Measurements from ENCODE around the gene MINK1.
"Not testable (repeated sequence)": the region's sequence is repeated elsewhere in the genome, so short reads cannot be mapped to it uniquely, and the experiment has no call there.

Gene MINK1

DNA sequence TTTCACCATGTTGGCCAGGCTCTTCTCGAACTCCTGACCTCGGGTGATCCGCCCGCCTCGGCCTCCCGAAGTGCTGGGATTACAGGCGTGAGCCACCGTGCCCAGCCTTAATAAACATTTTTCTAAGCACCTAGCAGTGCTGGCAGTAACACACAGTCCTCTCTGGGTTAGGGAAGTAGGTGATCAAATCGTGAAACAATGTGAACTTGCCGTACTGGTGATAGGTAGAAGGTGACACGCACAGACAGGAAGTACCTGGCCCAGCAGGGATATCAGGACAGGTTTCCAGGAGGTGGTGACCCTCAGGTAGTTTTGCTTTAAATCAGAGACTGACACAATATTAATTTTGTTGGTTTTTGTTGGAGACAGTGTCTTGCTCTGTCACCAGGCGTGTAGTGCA, 21.7 kb upstream of the MINK1 start:
- DNase-seq (ENCODE audit: low read depth) = no peak

- DNase-seq (ENCODE audit: low read depth) = no peak
Measured at GRCh38 chr17:4812690-4813089, 20.4 kb upstream of the MINK1 start.

- DNase-seq (ENCODE audit: low read depth) = no peak
Measured at GRCh38 chr17:4815043-4815675, 18.0 kb upstream of the MINK1 start.

- no peak for DNase-seq (ENCODE audit: low read depth)
Measured at GRCh38 chr17:4816826-4817225, 16.3 kb upstream of the MINK1 start.

- no peak for DNase-seq (ENCODE audit: low read depth)
Measured at GRCh38 chr17:4818276-4818675, 14.9 kb upstream of the MINK1 start.

- no peak for DNase-seq (ENCODE audit: low read depth)
Measured at GRCh38 chr17:4822835-4823234, 10.3 kb upstream of the MINK1 start.

DNA sequence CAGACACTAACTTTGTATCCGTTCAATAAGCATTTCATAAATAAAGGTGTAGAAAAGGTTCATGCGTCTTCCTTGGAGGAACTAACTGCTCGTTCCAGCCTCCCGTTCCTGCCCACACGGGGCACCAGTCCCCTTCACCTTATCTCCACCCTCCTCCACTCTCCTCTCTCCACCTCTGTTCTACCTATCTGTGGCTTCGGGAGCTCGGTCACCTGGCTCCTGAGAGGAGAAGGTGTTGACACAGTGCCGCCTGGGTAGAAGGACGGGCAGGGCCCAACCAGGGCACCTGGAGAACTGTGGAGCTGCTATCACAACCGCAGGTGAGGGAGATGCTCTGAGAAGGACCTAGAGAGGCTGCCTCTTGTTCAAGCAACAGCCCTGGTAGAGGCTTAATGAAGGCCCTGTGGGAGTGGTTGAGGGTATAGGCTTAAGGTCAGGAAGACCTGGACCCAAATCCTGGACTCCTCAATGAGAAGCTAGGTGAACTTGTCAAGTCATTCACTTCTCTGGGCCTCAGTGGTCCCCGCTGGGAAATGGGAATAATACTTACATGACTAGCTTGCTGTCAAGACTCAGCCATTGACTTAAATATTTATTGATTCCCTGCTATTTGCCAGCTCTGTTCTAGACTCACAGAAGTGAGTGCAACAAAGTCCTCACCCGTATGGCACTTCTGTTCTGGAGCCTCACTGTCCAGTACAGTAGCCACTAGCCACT, 9.6 kb upstream of the MINK1 start:
- no peak for DNase-seq (ENCODE audit: low read depth)

DNA sequence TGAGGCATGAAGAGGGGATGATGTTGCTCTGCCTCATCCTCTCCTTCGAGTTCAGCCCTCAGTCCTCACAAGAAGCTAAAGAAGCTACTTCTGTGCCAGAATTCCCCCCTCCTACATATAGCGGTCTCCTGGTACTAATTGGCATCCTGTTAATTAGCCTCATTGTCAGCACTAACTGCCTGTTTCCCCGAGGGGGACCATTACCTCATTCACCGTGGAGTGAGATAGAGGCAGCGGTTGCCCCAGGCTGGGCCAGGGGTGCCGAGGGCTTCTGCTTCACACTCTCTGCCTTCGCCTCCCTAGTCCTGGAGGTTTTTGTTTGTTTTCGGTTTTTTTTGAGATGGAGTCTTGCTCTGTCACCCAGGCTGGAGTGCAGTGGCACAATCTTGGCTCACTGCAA, 5.7 kb upstream of the MINK1 start:
- no peak for DNase-seq (ENCODE audit: low read depth)

- not testable (repeated sequence) for DNase-seq (ENCODE audit: low read depth)
Measured at GRCh38 chr17:4832829-4833177, 337 bp upstream of the MINK1 start.

DNA sequence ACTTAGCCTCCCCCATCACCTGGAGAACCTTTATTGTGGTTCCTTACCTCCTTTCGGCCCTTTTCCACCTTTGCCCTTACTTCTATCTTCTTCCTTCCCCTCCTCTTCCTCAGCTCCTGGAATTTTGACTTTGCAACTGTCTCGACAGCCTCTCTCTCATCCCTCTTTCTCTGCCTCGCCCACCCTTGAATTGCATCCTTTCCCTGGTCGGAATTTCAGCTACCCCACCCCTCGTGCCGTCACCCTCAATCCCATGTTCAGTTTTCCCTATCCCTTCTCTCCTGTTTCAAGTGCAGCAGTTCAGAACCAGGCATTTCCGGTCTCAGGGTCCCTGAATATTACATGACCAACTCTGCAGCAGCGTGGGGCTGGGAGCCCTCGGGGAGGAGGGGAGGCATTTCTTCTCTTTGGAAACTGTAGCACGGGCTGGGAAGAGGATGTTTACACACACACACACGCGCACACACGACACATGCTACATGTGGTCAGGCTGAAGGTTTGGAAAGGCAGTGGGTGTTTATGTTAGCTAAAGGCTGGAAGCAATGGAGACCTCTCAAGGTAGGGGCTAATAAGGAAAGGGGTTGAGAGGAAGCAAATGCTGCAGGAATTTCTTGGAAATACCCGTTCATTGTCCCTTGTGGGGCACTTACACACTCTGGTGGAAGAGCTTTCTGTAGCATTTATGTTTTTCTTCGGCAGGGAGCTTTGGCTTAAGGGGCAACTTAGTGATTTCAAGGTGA, 971 bp downstream of the MINK1 start:
- DNase-seq (ENCODE audit: low read depth) = no peak

- no peak for DNase-seq (ENCODE audit: low read depth)
Measured at GRCh38 chr17:4834681-4835020, 1.5 kb downstream of the MINK1 start.

DNA sequence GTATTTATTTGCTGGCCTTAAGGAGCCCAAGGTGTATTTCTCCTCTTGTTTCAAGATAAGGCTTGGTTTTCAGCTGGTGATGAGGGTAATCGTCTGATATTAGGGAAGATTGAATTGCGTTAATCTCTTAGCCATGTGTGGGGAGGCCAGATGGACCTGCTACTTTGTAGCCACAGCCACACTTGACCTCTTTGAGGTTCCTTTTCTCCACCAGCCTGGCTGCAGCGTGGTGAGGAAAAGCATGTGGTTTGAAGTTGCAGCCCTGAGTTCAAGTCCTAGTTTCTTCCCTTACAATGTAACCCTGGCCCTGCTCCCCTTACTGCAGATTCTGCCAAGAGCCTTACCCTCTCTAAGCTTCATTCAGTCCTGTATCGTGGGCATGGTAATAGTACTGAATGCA, 3.1 kb downstream of the MINK1 start:
- no peak for DNase-seq (ENCODE audit: low read depth)

DNA sequence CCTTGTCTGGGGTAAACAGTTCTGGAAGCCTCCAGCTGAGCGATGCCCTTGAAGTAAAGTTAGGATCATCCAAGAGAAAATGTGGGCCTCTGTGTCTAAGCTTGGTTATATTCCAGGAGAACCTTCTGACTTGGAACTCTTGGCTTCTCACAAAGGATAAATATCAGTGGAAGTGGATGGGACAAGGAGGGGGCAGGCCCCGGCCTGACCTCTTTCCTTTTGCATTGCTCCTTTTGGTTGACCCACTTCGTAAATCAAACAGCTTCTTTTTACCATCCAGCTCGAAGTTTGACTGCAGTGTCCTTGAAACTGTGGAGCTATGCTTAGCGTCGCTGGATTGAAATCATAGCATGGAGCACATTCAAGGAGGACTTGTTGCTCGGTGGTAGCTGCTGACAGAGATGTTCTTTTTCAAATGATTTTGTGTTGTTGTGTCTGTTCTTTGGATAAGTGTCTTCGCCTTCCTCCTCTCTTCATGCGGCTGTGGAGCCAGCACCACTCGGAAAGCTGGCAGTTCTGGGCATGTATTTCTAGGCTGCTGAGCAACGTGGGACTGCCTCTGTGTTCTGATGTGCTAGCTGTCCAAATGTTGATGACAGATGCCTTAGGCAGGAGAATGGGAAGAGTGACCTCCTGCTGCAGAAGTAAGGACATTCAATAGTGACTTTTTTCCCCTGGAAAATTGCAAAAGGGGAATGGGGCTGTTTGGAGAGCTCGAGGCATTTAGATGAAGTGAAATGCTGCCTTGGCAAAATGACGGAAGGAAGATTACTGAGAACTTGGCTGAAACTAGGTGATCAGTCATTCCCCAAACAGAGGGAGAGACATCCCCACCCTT, 4.5 kb downstream of the MINK1 start:
- DNase-seq (ENCODE audit: low read depth) = no peak

- DNase-seq (ENCODE audit: low read depth) = no peak
Measured at GRCh38 chr17:4838309-4838785, 5.2 kb downstream of the MINK1 start.

DNA sequence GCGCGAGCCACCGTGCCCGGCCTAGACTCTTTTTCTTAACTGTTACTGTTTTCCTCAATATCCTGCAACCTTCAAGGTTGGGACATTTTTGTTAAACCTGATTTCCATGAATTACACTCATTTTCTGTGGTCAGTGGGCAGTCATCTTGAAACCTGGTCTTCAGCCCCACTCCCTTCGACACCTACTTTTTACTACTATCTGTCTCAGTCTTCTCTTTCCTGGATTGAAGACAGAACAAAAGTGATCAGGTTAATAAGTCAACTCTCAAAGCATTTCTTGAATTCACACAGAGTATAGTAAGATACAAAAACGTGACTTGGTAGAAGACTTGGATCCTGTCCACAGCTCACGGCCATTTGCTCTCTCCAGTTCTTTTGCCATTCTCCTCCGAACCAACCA, 6.1 kb downstream of the MINK1 start:
- no peak for DNase-seq (ENCODE audit: low read depth)

- DNase-seq (ENCODE audit: low read depth) = no peak
Measured at GRCh38 chr17:4839965-4840892, 7.1 kb downstream of the MINK1 start.

- DNase-seq (ENCODE audit: low read depth) = no peak
Measured at GRCh38 chr17:4840893-4841242, 7.7 kb downstream of the MINK1 start.

GRCh38 chr17:4842376-4842775, 9.2 kb downstream of the MINK1 start:
- no peak for DNase-seq (ENCODE audit: low read depth)

- no peak for DNase-seq (ENCODE audit: low read depth)
Measured at GRCh38 chr17:4843321-4844000, 10.3 kb downstream of the MINK1 start.

DNA sequence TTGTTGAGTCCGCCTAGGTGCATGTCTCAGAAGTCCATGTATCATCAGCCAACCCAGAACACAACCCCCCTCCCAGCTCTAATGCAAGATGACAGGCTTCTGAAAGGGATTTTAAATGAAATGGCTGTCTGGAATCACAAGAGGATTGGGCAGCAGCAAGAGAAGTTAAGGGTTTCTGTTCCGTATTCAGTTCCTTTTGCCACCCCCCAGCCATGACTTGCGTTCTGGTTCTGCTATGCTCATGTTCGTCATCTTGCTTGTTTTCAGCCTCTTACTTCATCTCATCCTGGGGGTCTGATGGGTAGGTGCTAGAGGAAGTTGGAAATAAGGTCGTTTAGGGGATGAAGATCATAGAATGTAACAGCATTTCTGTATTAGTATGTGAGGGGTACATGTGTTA, 12.0 kb downstream of the MINK1 start:
- DNase-seq (ENCODE audit: low read depth) = no peak
